ENCODE results near the gene EFNA2.

EFNA2 gene

DNA sequence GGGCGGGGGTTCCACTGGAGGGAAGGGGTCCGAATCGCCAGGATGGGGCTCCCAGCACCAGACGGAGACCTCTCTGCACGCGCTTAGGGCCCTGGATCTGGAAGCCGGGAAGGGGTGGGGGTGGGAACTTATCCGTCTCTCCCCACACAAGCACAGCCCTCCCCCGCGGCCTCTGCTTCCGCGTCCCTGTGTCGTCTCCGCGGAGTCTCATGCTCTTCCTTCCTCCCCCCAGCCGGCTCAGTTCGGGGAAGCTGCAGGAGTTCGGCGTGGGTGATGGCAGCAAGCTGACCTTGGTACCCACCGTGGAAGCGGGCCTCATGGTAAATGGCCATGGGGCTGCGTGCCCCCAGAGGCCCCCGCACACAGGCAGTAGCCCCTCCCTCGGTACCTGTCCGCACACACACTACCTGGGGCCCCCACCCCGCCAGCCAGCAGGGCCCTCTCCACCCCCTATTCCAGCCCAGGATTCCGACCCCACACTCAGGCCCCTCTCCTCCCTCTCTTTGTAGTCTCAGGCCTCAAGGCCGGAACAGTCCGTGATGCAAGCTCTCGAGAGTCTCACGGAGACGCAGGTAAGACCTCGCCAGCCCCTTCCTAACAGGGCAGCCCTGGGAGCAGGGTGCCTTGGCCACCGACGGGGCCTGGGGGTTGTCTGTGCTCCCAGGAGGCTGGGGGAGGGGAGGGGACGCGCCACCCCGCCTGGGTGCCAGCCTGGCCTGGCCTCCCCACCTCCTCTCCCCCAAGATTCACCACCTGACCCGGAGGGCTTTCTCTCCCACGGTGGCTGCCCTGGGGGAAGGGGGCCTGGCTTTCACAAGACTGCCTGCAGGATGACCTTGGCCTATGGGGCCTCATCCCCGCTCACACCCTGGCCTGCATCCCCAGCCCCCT, 34.1 kb upstream of the EFNA2 start:
- DNase-seq (ENCODE audit: low spot score) = peak; percentile 53
- TF ChIP-seq, protein P1, sequence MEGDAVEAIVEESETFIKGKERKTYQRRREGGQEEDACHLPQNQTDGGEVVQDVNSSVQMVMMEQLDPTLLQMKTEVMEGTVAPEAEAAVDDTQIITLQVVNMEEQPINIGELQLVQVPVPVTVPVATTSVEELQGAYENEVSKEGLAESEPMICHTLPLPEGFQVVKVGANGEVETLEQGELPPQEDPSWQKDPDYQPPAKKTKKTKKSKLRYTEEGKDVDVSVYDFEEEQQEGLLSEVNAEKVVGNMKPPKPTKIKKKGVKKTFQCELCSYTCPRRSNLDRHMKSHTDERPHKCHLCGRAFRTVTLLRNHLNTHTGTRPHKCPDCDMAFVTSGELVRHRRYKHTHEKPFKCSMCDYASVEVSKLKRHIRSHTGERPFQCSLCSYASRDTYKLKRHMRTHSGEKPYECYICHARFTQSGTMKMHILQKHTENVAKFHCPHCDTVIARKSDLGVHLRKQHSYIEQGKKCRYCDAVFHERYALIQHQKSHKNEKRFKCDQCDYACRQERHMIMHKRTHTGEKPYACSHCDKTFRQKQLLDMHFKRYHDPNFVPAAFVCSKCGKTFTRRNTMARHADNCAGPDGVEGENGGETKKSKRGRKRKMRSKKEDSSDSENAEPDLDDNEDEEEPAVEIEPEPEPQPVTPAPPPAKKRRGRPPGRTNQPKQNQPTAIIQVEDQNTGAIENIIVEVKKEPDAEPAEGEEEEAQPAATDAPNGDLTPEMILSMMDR (IDR thresholded peaks at IDR 0.05; ENCODE audit: extremely low read depth, missing control alignments) = no peak

DNA sequence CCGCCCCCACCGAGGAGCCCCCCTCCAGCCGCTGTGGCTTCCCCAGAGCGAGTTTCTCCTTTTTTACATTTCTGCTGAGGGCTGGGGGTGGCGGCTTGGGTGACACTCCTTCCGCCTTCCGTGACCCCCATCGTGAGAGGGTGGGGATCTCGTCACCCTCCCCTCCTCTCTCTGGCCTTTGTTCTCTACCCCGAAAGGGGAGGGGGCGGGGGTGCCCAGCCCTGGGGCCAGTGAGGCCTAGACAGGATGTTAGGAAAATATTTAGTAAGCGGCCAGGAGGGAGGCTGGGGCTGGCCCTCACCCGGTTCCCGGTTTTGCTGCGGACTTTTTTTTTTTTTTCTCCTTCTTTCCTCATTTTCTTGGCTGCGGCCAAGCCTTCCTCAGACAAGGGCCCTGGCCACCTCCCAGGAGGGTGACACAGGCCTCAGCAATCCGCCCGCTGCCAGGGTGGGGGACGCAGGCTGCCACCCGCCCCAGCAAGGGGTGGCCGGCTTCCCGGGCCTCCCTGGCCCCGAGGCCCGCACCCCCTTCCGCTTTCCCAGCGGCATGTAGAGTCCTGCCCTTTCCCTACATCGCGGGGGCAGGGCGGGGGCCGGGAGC, 33.4 kb upstream of the EFNA2 start:
- DNase-seq (ENCODE audit: low spot score) = peak; percentile 72
- TF ChIP-seq, protein P1 (IDR thresholded peaks at IDR 0.05; ENCODE audit: extremely low read depth, missing control alignments) = no peak

DNA sequence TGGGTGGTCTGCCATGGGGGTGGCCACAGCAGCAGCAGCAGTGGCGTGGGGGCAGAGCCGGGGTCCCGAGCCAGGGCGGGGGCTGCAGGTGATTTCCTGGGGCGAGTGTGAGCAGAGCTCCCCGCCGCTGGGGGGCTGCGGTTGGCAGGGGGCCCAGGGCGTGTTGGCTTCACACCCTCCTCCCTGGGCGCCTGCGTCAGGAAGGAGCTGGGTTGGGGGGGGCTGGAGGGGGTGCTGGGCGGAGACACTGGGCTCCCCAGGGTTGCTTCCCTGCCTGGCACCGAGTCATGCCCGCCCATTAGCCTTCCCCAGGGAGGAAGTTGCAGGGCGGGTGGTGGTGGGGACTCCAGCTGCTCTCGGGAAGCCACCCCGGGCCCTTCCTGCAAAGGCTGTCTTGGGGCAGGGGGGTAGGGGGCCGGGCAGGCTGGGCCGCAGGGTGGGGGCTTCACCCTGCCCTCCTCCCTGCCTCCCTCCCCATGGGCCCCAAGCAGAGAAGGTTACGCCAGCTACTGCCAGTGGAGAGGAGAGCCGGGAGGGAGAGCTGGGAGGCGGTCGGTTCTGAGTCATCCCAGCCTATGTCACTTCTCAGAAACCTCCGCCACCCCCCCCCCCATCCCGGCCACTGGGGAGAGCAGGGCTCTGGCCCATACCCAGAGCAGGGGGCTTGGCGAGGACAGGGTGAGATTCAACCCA, 32.7 kb upstream of the EFNA2 start:
- DNase-seq (ENCODE audit: low spot score) = peak; percentile 75

DNA sequence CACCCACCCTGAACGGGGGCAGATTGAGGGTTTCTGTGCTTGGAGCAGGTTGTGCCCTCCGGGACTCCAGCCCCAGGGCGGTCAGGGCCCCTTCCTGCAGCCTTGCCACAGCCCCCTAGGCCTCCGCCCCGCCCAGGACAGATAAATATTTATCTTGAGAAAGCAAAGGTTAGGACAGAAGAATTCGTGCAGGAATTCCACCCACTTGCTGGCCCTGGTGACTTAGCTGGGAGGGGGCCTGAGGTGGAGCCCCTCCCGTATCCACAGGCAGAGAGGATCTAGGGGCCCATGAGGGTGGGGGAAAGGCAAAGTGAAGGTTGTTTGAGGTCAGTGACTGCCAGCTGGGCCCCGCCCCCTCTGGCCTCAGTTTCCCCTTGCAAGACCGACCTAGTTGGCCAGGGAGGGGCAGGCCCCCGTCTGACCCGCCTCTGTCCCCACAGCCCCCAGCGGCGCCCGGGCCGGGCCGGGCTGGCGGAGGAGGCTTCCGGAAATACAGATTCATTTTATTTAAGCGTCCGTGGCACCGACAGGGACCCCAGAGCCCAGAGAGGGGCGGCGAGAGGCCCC, 32.1 kb upstream of the EFNA2 start:
- no peak for DNase-seq (ENCODE audit: low spot score)
- TF ChIP-seq, protein P1 (IDR thresholded peaks at IDR 0.05; ENCODE audit: extremely low read depth, missing control alignments) = no peak

More for the DNA sequence above, 32.7 kb upstream of the EFNA2 start:
- TF ChIP-seq, protein P1 (IDR thresholded peaks at IDR 0.05; ENCODE audit: extremely low read depth, missing control alignments) = no peak

DNA sequence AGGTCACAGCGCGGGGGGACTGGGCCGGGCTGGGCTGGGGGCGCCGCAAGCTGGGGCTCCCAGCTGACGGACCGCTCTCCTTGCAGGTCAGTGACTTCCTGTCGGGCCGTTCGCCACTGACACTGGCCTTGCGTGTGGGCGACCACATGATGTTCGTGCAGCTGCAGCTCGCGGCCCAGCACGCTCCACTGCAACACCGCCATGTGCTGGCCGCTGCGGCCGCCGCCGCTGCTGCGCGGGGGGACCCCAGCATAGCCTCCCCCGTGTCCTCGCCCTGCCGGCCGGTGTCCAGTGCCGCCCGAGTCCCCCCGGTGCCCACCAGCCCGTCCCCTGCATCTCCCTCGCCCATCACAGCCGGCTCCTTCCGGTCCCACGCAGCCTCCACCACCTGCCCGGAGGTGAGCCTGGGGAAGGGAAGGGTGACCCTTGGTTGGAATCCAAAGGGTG, 31.6 kb upstream of the EFNA2 start:
- no peak for DNase-seq (ENCODE audit: low spot score)
- TF ChIP-seq, protein P1 (IDR thresholded peaks at IDR 0.05; ENCODE audit: extremely low read depth, missing control alignments) = no peak

DNA sequence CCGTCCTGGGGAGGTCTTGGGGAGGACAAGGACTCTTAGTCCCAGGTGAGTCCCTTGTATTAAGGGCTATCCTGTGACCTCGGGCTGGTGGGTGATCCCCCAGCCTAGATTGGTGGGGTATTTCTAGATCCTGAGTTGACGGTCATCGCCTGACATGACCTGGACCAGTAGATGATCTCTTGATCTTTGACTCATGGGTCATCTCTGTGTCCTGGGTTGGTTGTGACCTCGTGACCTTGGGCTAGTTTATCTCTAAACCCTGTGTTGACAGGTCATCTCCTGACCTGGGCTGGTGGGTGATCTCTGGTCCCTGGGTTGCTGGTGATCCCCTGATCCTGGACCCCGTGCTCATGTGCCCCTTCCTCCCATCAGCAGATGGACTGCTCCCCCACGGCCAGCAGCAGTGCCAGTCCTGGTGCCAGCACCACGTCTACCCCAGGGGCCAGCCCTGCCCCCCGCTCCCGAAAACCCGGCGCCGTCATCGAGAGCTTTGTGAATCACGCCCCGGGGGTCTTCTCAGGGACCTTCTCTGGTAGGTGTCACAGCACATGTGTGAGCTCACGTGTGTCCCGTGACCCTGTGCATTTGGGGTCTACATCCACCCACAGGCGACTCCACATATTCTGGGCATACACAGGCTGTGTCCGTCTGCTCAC, 31.0 kb upstream of the EFNA2 start:
- TF ChIP-seq, protein P1 (IDR thresholded peaks at IDR 0.05; ENCODE audit: extremely low read depth, missing control alignments) = no peak
- DNase-seq (ENCODE audit: low spot score) = no peak
